Measurements from ENCODE around the gene SLIT1. TPM values are rescaled to one million over a fixed set of nuclear protein-coding genes. Genes with fewer than 3 reads are reported as not detected.

SLIT1 gene
- total RNA-seq, 4 donors from 2014 or later, result 0.28 to 1.7 TPM; not detected in 2

GRCh38 chr10:96964131-96964530, 221.6 kb downstream of the SLIT1 start:
- H3K4me1 ChIP-seq, result no peaks in the 10 kb centered on the region
- H3K36me3 ChIP-seq, result peaks cover 0 to 7% (median 0%) of the 10 kb centered on the region in 3 donors
- TF ChIP-seq POLR2A (IDR thresholded peaks at IDR 0.05) (no peak), CTCF (IDR thresholded peaks at IDR 0.05) (no peak)
- DNase-seq, result no peak
- no peak overlapping the region for H3K4me3 ChIP-seq
- no peaks in the 10 kb centered on the region for H3K9me3 ChIP-seq
- no peak overlapping the region for H3K27ac ChIP-seq
- no peaks in the 10 kb centered on the region for H3K27me3 ChIP-seq

GRCh38 chr10:96960872-96961271, 224.9 kb downstream of the SLIT1 start:
- Histone ChIP-seq H3K9me3 (no peaks in the 10 kb centered on the region), H3K36me3 (peaks cover 0 to 37% (median 0%) of the 10 kb centered on the region in 3 donors), H3K27me3 (no peaks in the 10 kb centered on the region), H3K4me1 (no peaks in the 10 kb centered on the region), H3K4me3 (no peak overlapping the region), H3K27ac (no peak overlapping the region)
- TF ChIP-seq POLR2A (IDR thresholded peaks at IDR 0.05) (no peak), CTCF (IDR thresholded peaks at IDR 0.05) (no peak)
- DNase-seq, result no peak

- Histone ChIP-seq H3K27ac (no peak overlapping the region), H3K4me1 (no peaks in the 10 kb centered on the region), H3K4me3 (no peak overlapping the region), H3K27me3 (no peaks in the 10 kb centered on the region), H3K9me3 (no peaks in the 10 kb centered on the region), H3K36me3 (peaks cover 0 to 49% (median 0%) of the 10 kb centered on the region in 3 donors)
- no peak for DNase-seq
- TF ChIP-seq POLR2A (IDR thresholded peaks at IDR 0.05) (no peak), CTCF (IDR thresholded peaks at IDR 0.05) (no peak)
Measured at GRCh38 chr10:96959733-96960132, 226.0 kb downstream of the SLIT1 start.

GRCh38 chr10:96958071-96958470, 227.7 kb downstream of the SLIT1 start:
- Histone ChIP-seq H3K4me3 (no peak overlapping the region), H3K36me3 (peaks cover 0 to 61% (median 0%) of the 10 kb centered on the region in 3 donors), H3K9me3 (no peaks in the 10 kb centered on the region), H3K27me3 (no peaks in the 10 kb centered on the region), H3K27ac (no peak overlapping the region), H3K4me1 (no peaks in the 10 kb centered on the region)
- DNase-seq, result no peak
- TF ChIP-seq CTCF (IDR thresholded peaks at IDR 0.05) (no peak), POLR2A (IDR thresholded peaks at IDR 0.05) (no peak)

GRCh38 chr10:96955794-96956193, 230.0 kb downstream of the SLIT1 start:
- no peak for DNase-seq
- Histone ChIP-seq H3K27me3 (no peaks in the 10 kb centered on the region), H3K36me3 (peaks cover 0 to 68% (median 0%) of the 10 kb centered on the region in 3 donors), H3K4me3 (no peak overlapping the region), H3K4me1 (no peaks in the 10 kb centered on the region), H3K9me3 (no peaks in the 10 kb centered on the region), H3K27ac (no peak overlapping the region)
- TF ChIP-seq CTCF (IDR thresholded peaks at IDR 0.05) (no peak), POLR2A (IDR thresholded peaks at IDR 0.05) (no peak)

- no peak for DNase-seq
- no peak overlapping the region for H3K27ac ChIP-seq
- no peaks in the 10 kb centered on the region for H3K27me3 ChIP-seq
- no peaks in the 10 kb centered on the region for H3K9me3 ChIP-seq
- no peaks in the 10 kb centered on the region for H3K4me1 ChIP-seq
- no peak overlapping the region for H3K4me3 ChIP-seq
- H3K36me3 ChIP-seq, result peaks cover 0 to 50% (median 0%) of the 10 kb centered on the region in 3 donors
- TF ChIP-seq CTCF (IDR thresholded peaks at IDR 0.05) (no peak), POLR2A (IDR thresholded peaks at IDR 0.05) (no peak)
Measured at GRCh38 chr10:96951954-96952353, 233.8 kb downstream of the SLIT1 start.
